Measurements from ENCODE around the gene TNNT3. TPM values are rescaled to one million over a fixed set of nuclear protein-coding genes. Genes with fewer than 3 reads are reported as not detected.

The TNNT3 gene
- total RNA-seq, 1 donor from 2014 or later = 10.1 TPM

DNA sequence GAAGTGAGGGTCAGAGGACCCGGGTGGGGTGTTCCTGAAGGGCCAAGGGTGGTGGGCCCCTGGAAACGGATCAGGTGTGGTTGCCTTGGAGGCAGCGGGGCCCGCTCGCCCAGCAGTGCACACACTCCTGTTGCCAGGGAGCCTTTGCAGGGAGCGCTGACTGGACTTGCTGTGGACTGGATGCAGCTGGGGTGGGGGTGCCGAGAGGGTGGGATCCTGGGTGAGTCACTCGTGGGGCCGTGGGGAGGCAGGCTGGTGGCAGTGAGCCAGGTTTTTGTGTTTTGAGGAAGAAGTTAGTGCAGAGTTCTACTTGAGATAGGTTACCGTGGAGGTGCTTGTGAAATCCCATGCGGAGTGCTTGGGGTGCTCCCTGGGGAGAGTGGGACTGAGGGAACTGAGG is 28.9 kb downstream of the TNNT3 start:
- Histone ChIP-seq H3K9me3 (no peaks in the 10 kb centered on the region), H3K4me3 (no peak overlapping the region), H3K27ac (no peak overlapping the region), H3K36me3 (no peaks in the 10 kb centered on the region), H3K4me1 (peaks cover 0 to 3% of the 10 kb centered on the region in 2 donors), H3K27me3 (no peaks in the 10 kb centered on the region)
- intact Hi-C loops (cut with DNase I) = loop anchor here (10.0 kb wide), 1 partner anchor 54 kb away; the partner anchor contains the start of gene PRR33
- no peak for DNase-seq (ENCODE audit: low spot score in 2 of 2)
- TF ChIP-seq, protein P1, sequence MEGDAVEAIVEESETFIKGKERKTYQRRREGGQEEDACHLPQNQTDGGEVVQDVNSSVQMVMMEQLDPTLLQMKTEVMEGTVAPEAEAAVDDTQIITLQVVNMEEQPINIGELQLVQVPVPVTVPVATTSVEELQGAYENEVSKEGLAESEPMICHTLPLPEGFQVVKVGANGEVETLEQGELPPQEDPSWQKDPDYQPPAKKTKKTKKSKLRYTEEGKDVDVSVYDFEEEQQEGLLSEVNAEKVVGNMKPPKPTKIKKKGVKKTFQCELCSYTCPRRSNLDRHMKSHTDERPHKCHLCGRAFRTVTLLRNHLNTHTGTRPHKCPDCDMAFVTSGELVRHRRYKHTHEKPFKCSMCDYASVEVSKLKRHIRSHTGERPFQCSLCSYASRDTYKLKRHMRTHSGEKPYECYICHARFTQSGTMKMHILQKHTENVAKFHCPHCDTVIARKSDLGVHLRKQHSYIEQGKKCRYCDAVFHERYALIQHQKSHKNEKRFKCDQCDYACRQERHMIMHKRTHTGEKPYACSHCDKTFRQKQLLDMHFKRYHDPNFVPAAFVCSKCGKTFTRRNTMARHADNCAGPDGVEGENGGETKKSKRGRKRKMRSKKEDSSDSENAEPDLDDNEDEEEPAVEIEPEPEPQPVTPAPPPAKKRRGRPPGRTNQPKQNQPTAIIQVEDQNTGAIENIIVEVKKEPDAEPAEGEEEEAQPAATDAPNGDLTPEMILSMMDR (IDR thresholded peaks at IDR 0.05) = no peak

DNA sequence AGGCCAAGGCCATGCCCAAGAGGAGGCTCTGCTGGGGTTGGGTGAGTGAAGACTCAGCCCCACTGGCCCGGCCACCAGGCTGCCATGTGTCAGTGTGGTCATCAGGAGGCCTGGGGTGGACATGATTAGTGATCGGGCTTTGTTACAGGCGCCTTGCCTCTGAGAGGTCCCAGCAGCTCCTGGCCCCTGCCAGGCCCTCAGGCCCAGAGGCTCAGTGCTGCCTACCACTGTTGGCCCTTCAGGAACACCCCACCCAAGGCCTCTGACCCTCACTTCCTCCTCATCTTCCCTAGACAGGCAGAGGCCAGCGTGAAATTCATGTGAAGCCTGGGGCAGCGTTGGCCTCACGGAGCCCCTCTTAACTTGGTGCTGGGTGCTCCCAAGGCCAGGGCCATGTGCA is 29.8 kb downstream of the TNNT3 start:
- intact Hi-C loops (cut with DNase I) = loop anchor here (10.0 kb wide), 1 partner anchor 55 kb away; the partner anchor contains the start of gene PRR33
- H3K9me3 ChIP-seq = no peaks in the 10 kb centered on the region
- TF ChIP-seq, protein P1 (IDR thresholded peaks at IDR 0.05) = no peak
- no peaks in the 10 kb centered on the region for H3K4me1 ChIP-seq
- DNase-seq (ENCODE audit: low spot score in 2 of 2) = no peak
- H3K36me3 ChIP-seq = no peaks in the 10 kb centered on the region
- no peaks in the 10 kb centered on the region for H3K27me3 ChIP-seq
- no peak overlapping the region for H3K4me3 ChIP-seq
- H3K27ac ChIP-seq = no peak overlapping the region

DNA sequence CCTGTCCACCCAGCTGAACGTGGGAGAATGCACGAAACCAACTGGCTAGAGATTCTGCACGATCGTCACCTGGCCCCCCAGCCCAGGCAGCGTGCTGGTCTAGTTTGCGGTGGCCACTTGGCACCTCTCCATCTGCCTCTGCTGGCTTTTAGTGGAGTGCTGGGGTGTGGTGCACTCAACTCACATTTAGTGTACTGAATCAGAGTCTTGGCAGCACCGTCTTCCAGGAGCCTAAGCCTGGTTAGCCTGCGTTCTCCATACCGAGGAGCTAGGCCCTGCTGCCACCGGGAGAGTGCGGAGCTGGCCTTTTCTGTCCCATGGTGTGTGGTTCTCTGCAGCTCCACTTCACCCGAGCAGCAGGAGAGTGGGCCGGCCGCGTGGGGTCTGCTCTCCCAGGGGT is 30.4 kb downstream of the TNNT3 start:
- Histone ChIP-seq H3K4me3 (no peak overlapping the region), H3K27me3 (no peaks in the 10 kb centered on the region), H3K4me1 (no peaks in the 10 kb centered on the region), H3K36me3 (no peaks in the 10 kb centered on the region), H3K9me3 (no peaks in the 10 kb centered on the region), H3K27ac (no peak overlapping the region)
- intact Hi-C loops (cut with DNase I) = loop anchor here (10.0 kb wide), 1 partner anchor 55 kb away; the partner anchor contains the start of gene PRR33
- no peak for DNase-seq (ENCODE audit: low spot score in 2 of 2)
- TF ChIP-seq, protein P1 (IDR thresholded peaks at IDR 0.05) = no peak

- Histone ChIP-seq H3K9me3 (no peaks in the 10 kb centered on the region), H3K36me3 (no peaks in the 10 kb centered on the region), H3K27ac (no peak overlapping the region), H3K4me3 (no peak overlapping the region), H3K4me1 (no peaks in the 10 kb centered on the region), H3K27me3 (no peaks in the 10 kb centered on the region)
- no peak for DNase-seq (ENCODE audit: low spot score in 2 of 2)
- TF ChIP-seq, protein P1 (IDR thresholded peaks at IDR 0.05) = no peak
- intact Hi-C loops (cut with DNase I) = no loop called here
Measured at GRCh38 chr11:1952806-1953482, 33.4 kb downstream of the TNNT3 start.

GRCh38 chr11:1953489-1954266 is 34.2 kb downstream of the TNNT3 start:
- Histone ChIP-seq H3K27ac (no peak overlapping the region), H3K9me3 (no peaks in the 10 kb centered on the region), H3K36me3 (no peaks in the 10 kb centered on the region), H3K27me3 (no peaks in the 10 kb centered on the region), H3K4me3 (no peak overlapping the region), H3K4me1 (no peaks in the 10 kb centered on the region)
- intact Hi-C loops (cut with DNase I) = no loop called here
- DNase-seq (ENCODE audit: low spot score in 2 of 2) = no peak
- TF ChIP-seq, protein P1 (IDR thresholded peaks at IDR 0.05) = peak in 1 of 3 experiments; percentile 25
